IMR-90 (cell line): ENCODE results near the gene HS6ST3.

Source experiments
- FOS ChIP-seq: fragments of 150-350 bp; IDR thresholded peaks from 2 replicates; pipeline ENCODE4 v1.6.1; 2016; ENCODE audit warnings: low read depth, low read length
- MAZ ChIP-seq: IDR thresholded peaks from 2 replicates; pipeline ENCODE4 v1.6.1; 2012; ENCODE audit warnings: low read depth, mild to moderate bottlenecking, low read length, improper control_type of control experiment, moderate library complexity, borderline replicate concordance
- POLR2A ChIP-seq: IDR thresholded peaks from 2 replicates; pipeline ENCODE4 v1.6.1; 2012; ENCODE audit warnings: mild to moderate bottlenecking, low read depth, low read length
- SMC3 ChIP-seq: fragments of 150-350 bp; IDR thresholded peaks from 2 replicates; pipeline ENCODE4 v1.6.1; 2016; ENCODE audit warnings: low read depth, mild to moderate bottlenecking, antibody characterized with exemption, low read length, moderate library complexity
- TF ChIP-seq, protein P1 (sequence below): conservative IDR thresholded peaks from 2 replicates; pipeline ENCODE4 v1.5.1; 2012; ENCODE audit warnings: mild to moderate bottlenecking, low read depth, low read length, improper control_type of control experiment

- TF ChIP-seq, protein P1, sequence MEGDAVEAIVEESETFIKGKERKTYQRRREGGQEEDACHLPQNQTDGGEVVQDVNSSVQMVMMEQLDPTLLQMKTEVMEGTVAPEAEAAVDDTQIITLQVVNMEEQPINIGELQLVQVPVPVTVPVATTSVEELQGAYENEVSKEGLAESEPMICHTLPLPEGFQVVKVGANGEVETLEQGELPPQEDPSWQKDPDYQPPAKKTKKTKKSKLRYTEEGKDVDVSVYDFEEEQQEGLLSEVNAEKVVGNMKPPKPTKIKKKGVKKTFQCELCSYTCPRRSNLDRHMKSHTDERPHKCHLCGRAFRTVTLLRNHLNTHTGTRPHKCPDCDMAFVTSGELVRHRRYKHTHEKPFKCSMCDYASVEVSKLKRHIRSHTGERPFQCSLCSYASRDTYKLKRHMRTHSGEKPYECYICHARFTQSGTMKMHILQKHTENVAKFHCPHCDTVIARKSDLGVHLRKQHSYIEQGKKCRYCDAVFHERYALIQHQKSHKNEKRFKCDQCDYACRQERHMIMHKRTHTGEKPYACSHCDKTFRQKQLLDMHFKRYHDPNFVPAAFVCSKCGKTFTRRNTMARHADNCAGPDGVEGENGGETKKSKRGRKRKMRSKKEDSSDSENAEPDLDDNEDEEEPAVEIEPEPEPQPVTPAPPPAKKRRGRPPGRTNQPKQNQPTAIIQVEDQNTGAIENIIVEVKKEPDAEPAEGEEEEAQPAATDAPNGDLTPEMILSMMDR = no peak
- TF ChIP-seq POLR2A (no peak), FOS (no peak), SMC3 (no peak), MAZ (no peak)
Measured at GRCh38 chr13:96684469-96684868, 594.6 kb downstream of the HS6ST3 start.
